ENCODE data around the gene EXOC2.

Gene EXOC2

DNA sequence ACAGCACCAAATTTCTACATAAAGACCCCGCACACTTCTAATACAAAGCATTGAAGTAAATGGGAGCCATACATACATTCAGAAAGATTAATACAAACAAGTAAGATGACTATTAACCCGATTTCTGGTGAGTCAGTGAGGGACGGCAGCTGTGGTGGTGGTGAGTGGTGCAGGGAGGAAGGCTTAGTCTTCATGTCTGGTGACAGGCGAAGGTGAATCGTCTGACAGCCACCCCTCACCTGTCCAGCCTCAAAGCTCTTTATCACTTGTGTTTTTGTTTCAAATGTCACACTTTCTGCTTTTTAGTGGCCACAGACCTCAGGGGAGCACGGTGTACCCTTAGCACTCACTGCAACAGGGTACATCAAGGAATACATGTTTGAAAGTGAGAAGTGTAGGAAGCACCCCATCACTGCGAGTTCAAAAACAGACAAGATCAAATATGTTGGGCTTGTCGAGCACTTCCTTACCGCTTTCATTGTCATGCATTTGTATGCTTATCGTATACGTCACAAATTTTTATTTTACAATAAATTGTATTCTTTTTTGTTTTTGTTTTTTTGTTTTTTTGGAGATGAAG is 237.8 kb downstream of the EXOC2 start:
- Histone ChIP-seq H3K4me1 (ENCODE audit: control insufficient read depth in 5 of 5, insufficient read depth in 5 of 5, low read length in 5 of 5) (peaks cover 5 to 33% (median 19%) of the 10 kb centered on the region in 5 donors), H3K9ac (ENCODE audit: low read length in 5 of 5) (no peak overlapping the region), H3K36me3 (ENCODE audit: control insufficient read depth in 5 of 5, insufficient read depth in 5 of 5, low read length in 5 of 5) (no peaks in the 10 kb centered on the region), H3K9me3 (ENCODE audit: control insufficient read depth in 5 of 5, low read length in 5 of 5) (peaks cover 0 to 3% (median 0%) of the 10 kb centered on the region in 5 donors), H3K27ac (ENCODE audit: low read depth, low read length) (no peak overlapping the region), H3K4me3 (ENCODE audit: low read depth in 1 of 5, low read length in 5 of 5) (peak overlapping the region in 1 of 5 donors; percentile 5), H3K27me3 (ENCODE audit: control insufficient read depth in 5 of 5, insufficient read depth in 4 of 5, low read length in 5 of 5) (no peaks in the 10 kb centered on the region)

DNA sequence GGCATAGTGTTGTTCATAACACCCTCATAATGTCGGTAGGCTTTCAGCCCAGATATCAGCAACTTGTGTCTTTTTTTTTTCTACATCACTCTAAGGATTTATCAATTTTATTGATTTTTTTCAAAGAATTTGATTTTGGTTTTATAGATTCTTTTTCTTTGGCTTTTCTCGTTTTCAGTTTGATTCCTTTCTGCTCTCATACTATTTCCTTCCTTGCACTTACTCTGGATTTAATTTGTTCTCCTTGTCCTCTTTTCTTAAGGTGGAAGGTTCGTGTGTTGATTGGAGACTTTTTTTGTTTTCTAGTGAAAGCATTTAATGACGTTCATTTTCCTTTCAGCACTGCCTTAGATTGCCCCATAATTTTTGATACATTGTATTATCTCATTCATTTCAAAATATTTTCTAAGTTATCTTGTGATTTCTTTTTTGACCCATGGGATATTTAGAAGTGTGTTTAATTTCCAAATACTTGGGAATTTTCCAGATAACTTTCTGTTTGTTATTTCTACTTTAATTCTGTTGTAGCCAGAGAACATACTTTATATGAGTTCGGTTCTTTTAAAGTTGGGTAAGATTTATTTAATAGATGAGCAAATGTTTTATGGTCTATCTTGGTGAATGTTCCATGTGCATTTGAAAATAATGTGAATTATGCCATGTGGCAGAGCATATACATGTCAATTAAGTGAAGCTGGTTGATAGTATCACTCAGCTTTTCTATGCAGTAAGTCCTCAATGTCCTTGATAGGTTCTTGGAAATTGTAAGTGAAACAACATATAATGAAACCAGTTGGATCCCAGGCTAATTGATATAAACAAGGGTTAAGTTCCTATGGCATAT is 238.6 kb downstream of the EXOC2 start:
- no peaks in the 10 kb centered on the region for H3K27me3 ChIP-seq (ENCODE audit: control insufficient read depth in 5 of 5, insufficient read depth in 4 of 5, low read length in 5 of 5)
- peak overlapping the region in 1 of 5 donors; percentile 5 for H3K4me3 ChIP-seq (ENCODE audit: low read depth in 1 of 5, low read length in 5 of 5)
- H3K9me3 ChIP-seq (ENCODE audit: control insufficient read depth in 5 of 5, low read length in 5 of 5) = peaks cover 0 to 3% (median 0%) of the 10 kb centered on the region in 5 donors
- H3K4me1 ChIP-seq (ENCODE audit: control insufficient read depth in 5 of 5, insufficient read depth in 5 of 5, low read length in 5 of 5) = peaks cover 5 to 33% (median 19%) of the 10 kb centered on the region in 5 donors
- H3K36me3 ChIP-seq (ENCODE audit: control insufficient read depth in 5 of 5, insufficient read depth in 5 of 5, low read length in 5 of 5) = no peaks in the 10 kb centered on the region
- no peak overlapping the region for H3K27ac ChIP-seq (ENCODE audit: low read depth, low read length)
- no peak overlapping the region for H3K9ac ChIP-seq (ENCODE audit: low read length in 5 of 5)

DNA sequence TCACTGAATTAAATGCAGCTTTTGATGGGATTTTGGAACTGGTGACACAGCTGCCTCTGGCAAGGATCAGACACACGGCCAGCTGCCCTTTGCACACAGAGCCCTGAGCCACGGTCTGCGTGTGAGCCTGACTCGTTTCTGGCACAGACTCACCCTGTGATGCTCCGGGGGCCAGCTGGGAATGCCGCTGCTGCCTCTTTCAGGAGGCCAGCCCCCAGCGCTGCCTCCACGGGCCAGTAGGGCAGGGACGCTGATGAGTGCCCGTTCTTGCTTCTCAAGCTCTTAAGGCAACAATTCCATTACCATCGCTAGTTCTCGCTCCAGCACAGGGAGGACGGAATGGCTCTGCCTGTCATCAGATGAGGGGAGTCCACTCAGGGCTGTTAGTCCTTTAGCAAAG is 239.8 kb downstream of the EXOC2 start:
- H3K9me3 ChIP-seq (ENCODE audit: control insufficient read depth in 5 of 5, low read length in 5 of 5) = peaks cover 0 to 3% (median 0%) of the 10 kb centered on the region in 5 donors
- peak overlapping the region in 4 of 5 donors; percentile 14 to 59 (median 42) for H3K4me3 ChIP-seq (ENCODE audit: low read depth in 1 of 5, low read length in 5 of 5)
- H3K27me3 ChIP-seq (ENCODE audit: control insufficient read depth in 5 of 5, insufficient read depth in 4 of 5, low read length in 5 of 5) = no peaks in the 10 kb centered on the region
- no peaks in the 10 kb centered on the region for H3K36me3 ChIP-seq (ENCODE audit: control insufficient read depth in 5 of 5, insufficient read depth in 5 of 5, low read length in 5 of 5)
- H3K4me1 ChIP-seq (ENCODE audit: control insufficient read depth in 5 of 5, insufficient read depth in 5 of 5, low read length in 5 of 5) = peaks cover 5 to 33% (median 19%) of the 10 kb centered on the region in 5 donors
- peak overlapping the region; percentile 43 for H3K27ac ChIP-seq (ENCODE audit: low read depth, low read length)
- no peak overlapping the region for H3K9ac ChIP-seq (ENCODE audit: low read length in 5 of 5)

- Histone ChIP-seq H3K36me3 (ENCODE audit: control insufficient read depth in 5 of 5, insufficient read depth in 5 of 5, low read length in 5 of 5) (no peaks in the 10 kb centered on the region), H3K27me3 (ENCODE audit: control insufficient read depth in 5 of 5, insufficient read depth in 4 of 5, low read length in 5 of 5) (no peaks in the 10 kb centered on the region), H3K4me3 (ENCODE audit: low read depth in 1 of 5, low read length in 5 of 5) (peak overlapping the region; percentile 26 to 51 (median 38)), H3K9me3 (ENCODE audit: control insufficient read depth in 5 of 5, low read length in 5 of 5) (peaks cover 0 to 3% (median 0%) of the 10 kb centered on the region in 5 donors), H3K27ac (ENCODE audit: low read depth, low read length) (peak overlapping the region; percentile 32), H3K9ac (ENCODE audit: low read length in 5 of 5) (no peak overlapping the region), H3K4me1 (ENCODE audit: control insufficient read depth in 5 of 5, insufficient read depth in 5 of 5, low read length in 5 of 5) (peaks cover 5 to 33% (median 19%) of the 10 kb centered on the region in 5 donors)
Measured at GRCh38 chr6:452301-453067, 240.5 kb downstream of the EXOC2 start.

DNA sequence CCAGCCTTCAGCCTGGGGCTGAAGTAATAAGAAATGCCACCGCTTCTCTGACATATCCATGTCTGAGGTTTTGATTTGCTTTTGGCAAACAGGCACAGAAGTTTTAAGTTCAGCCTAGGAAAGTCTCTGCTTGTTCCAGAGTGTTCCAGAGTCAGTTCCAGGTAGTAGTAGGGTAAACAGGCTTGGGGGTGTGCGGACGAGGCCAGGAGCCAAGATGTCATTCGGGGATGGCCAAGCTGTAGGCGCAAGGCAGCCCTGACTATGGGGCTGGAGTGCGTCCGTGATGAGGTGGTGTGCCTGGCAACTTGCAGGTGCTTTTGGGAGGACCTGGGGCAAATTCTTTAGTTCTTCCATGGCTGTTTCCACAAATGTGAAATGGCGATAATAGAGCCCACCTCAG is 241.1 kb downstream of the EXOC2 start:
- H3K9me3 ChIP-seq (ENCODE audit: control insufficient read depth in 5 of 5, low read length in 5 of 5) = no peaks in the 10 kb centered on the region
- peaks cover 5 to 33% (median 19%) of the 10 kb centered on the region in 5 donors for H3K4me1 ChIP-seq (ENCODE audit: control insufficient read depth in 5 of 5, insufficient read depth in 5 of 5, low read length in 5 of 5)
- H3K4me3 ChIP-seq (ENCODE audit: low read depth in 1 of 5, low read length in 5 of 5) = no peak overlapping the region
- H3K36me3 ChIP-seq (ENCODE audit: control insufficient read depth in 5 of 5, insufficient read depth in 5 of 5, low read length in 5 of 5) = no peaks in the 10 kb centered on the region
- H3K27ac ChIP-seq (ENCODE audit: low read depth, low read length) = no peak overlapping the region
- no peak overlapping the region for H3K9ac ChIP-seq (ENCODE audit: low read length in 5 of 5)
- H3K27me3 ChIP-seq (ENCODE audit: control insufficient read depth in 5 of 5, insufficient read depth in 4 of 5, low read length in 5 of 5) = no peaks in the 10 kb centered on the region

GRCh38 chr6:451336-451735 is 241.6 kb downstream of the EXOC2 start:
- no peak overlapping the region for H3K27ac ChIP-seq (ENCODE audit: low read depth, low read length)
- H3K27me3 ChIP-seq (ENCODE audit: control insufficient read depth in 5 of 5, insufficient read depth in 4 of 5, low read length in 5 of 5) = no peaks in the 10 kb centered on the region
- H3K36me3 ChIP-seq (ENCODE audit: control insufficient read depth in 5 of 5, insufficient read depth in 5 of 5, low read length in 5 of 5) = no peaks in the 10 kb centered on the region
- no peaks in the 10 kb centered on the region for H3K9me3 ChIP-seq (ENCODE audit: control insufficient read depth in 5 of 5, low read length in 5 of 5)
- H3K9ac ChIP-seq (ENCODE audit: low read length in 5 of 5) = no peak overlapping the region
- H3K4me1 ChIP-seq (ENCODE audit: control insufficient read depth in 5 of 5, insufficient read depth in 5 of 5, low read length in 5 of 5) = peaks cover 5 to 33% (median 19%) of the 10 kb centered on the region in 5 donors
- no peak overlapping the region for H3K4me3 ChIP-seq (ENCODE audit: low read depth in 1 of 5, low read length in 5 of 5)

DNA sequence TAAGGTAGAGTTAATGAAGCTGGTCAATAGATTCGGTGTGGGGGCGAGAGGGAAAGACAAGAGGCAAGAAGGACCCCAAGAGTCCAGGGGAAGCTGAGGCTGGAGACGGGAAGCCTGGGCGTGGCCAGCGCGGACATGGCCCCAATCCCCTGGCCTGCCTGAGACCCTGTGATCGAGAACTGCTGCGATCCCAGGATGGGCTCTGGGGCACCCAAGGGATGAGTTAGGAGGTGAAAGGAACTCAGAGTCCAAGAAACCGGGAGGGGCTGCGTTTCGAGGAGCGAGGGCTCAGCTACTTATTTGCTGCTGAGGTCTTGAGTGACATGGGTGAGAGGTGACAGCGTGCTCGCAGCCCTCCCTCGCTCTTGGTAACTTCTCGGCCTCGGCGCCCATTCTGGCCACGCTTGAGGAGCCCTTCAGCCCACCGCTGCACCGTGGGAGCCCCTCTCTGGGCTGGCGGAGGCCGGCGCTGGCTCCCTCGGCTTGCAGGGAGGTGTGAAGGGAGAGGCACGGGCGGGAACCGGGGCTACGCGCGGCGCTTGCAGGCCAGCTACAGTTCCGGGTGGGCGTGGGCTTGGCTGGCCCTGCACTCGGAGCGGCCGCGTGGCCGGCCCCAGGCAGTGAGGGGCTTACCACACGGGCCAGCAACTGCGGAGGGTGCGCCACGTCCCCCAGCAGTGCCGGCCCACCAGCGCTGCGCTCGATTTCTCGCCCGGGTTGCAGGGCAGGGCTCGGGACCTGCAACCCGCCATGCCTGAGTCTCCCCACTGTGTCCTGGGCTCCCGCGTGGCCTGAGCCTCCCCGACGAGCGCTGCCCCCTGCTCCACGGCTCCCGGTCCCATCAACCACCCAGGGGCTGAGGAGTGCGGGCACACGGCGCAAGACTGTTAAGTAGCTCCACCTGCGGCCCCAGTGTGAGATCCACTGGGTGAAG is 243.2 kb downstream of the EXOC2 start:
- Histone ChIP-seq H3K4me1 (ENCODE audit: control insufficient read depth in 5 of 5, insufficient read depth in 5 of 5, low read length in 5 of 5) (peaks cover 5 to 30% (median 19%) of the 10 kb centered on the region in 5 donors), H3K4me3 (ENCODE audit: low read depth in 1 of 5, low read length in 5 of 5) (no peak overlapping the region), H3K36me3 (ENCODE audit: control insufficient read depth in 5 of 5, insufficient read depth in 5 of 5, low read length in 5 of 5) (no peaks in the 10 kb centered on the region), H3K27ac (ENCODE audit: low read depth, low read length) (no peak overlapping the region), H3K9ac (ENCODE audit: low read length in 5 of 5) (no peak overlapping the region), H3K9me3 (ENCODE audit: control insufficient read depth in 5 of 5, low read length in 5 of 5) (no peaks in the 10 kb centered on the region), H3K27me3 (ENCODE audit: control insufficient read depth in 5 of 5, insufficient read depth in 4 of 5, low read length in 5 of 5) (peaks cover 0 to 4% (median 0%) of the 10 kb centered on the region in 5 donors)

GRCh38 chr6:449057-449430 is 243.9 kb downstream of the EXOC2 start:
- Histone ChIP-seq H3K9ac (ENCODE audit: low read length in 5 of 5) (no peak overlapping the region), H3K27ac (ENCODE audit: low read depth, low read length) (no peak overlapping the region), H3K4me3 (ENCODE audit: low read depth in 1 of 5, low read length in 5 of 5) (no peak overlapping the region), H3K9me3 (ENCODE audit: control insufficient read depth in 5 of 5, low read length in 5 of 5) (no peaks in the 10 kb centered on the region), H3K36me3 (ENCODE audit: control insufficient read depth in 5 of 5, insufficient read depth in 5 of 5, low read length in 5 of 5) (no peaks in the 10 kb centered on the region), H3K27me3 (ENCODE audit: control insufficient read depth in 5 of 5, insufficient read depth in 4 of 5, low read length in 5 of 5) (peaks cover 0 to 4% (median 0%) of the 10 kb centered on the region in 5 donors), H3K4me1 (ENCODE audit: control insufficient read depth in 5 of 5, insufficient read depth in 5 of 5, low read length in 5 of 5) (peaks cover 5 to 26% (median 19%) of the 10 kb centered on the region in 5 donors)

GRCh38 chr6:448296-449056 is 244.5 kb downstream of the EXOC2 start:
- H3K4me1 ChIP-seq (ENCODE audit: control insufficient read depth in 5 of 5, insufficient read depth in 5 of 5, low read length in 5 of 5) = peaks cover 5 to 21% (median 17%) of the 10 kb centered on the region in 5 donors
- no peaks in the 10 kb centered on the region for H3K36me3 ChIP-seq (ENCODE audit: control insufficient read depth in 5 of 5, insufficient read depth in 5 of 5, low read length in 5 of 5)
- H3K27ac ChIP-seq (ENCODE audit: low read depth, low read length) = no peak overlapping the region
- H3K9ac ChIP-seq (ENCODE audit: low read length in 5 of 5) = no peak overlapping the region
- H3K4me3 ChIP-seq (ENCODE audit: low read depth in 1 of 5, low read length in 5 of 5) = no peak overlapping the region
- peaks cover 0 to 10% (median 0%) of the 10 kb centered on the region in 5 donors for H3K27me3 ChIP-seq (ENCODE audit: control insufficient read depth in 5 of 5, insufficient read depth in 4 of 5, low read length in 5 of 5)
- H3K9me3 ChIP-seq (ENCODE audit: control insufficient read depth in 5 of 5, low read length in 5 of 5) = no peaks in the 10 kb centered on the region
